AG04450 (cell line): ENCODE measurements around the gene AIFM3. TPM values are rescaled to one million over a fixed set of nuclear protein-coding genes. Genes with fewer than 3 reads are reported as not detected.

ENCODE experiments used
- CTCF ChIA-PET: fragments of 300-600, 350-600 bp; formaldehyde crosslinking; extraction: SDS; loops from one replicate; lab custom pipeline; 2022; ENCODE audit warnings: antibody characterized with exemption, inconsistent platforms; lab: Charles Lee
- POLR2A ChIA-PET: fragments of 350-600 bp; formaldehyde crosslinking; extraction: SDS; loops from one replicate; lab custom pipeline; 2021; ENCODE audit warnings: antibody characterized with exemption, inconsistent platforms; lab: Yijun Ruan, JAX
- DNase-seq: peaks from one replicate; pipeline ENCODE4 v3.0.0-alpha.2; 2011; ENCODE audit warnings: low read depth, low spot score
- H3K27ac ChIP-seq: one replicate; pipeline ENCODE4 v1.5.1; 2012; ENCODE audit warnings: low read depth, low read length, control low read depth
- H3K27me3 ChIP-seq: one replicate; pipeline ENCODE4 v1.6.0; 2012; ENCODE audit warnings: low read length; ENCODE audit not compliant: control insufficient read depth, insufficient read depth
- H3K4me3 ChIP-seq: 2 replicates; pipeline ENCODE4 v1.5.1; 2011; ENCODE audit warnings: mild to moderate bottlenecking, low read depth, low read length, control low read depth
- H3K9me3 ChIP-seq: 2 replicates; pipeline ENCODE4 v1.5.1; 2012; ENCODE audit warnings: low read length; ENCODE audit not compliant: control insufficient read depth, insufficient read depth
- CTCF ChIP-seq: IDR thresholded peaks from 2 replicates; pipeline ENCODE4 v1.5.1; 2011; ENCODE audit warnings: low read depth, low read length, control low read depth, inconsistent platforms
- polyA plus RNA-seq: library from polyadenylated mRNA; depleted of rRNA; stranded (reverse); fragments of >200 nt; gene quantifications from 2 replicates; pipeline ENCODE4 v1.2.3, GENCODE V29; 2011

AIFM3 gene
- polyA plus RNA-seq, 1 experiment: 0.15 TPM

DNA sequence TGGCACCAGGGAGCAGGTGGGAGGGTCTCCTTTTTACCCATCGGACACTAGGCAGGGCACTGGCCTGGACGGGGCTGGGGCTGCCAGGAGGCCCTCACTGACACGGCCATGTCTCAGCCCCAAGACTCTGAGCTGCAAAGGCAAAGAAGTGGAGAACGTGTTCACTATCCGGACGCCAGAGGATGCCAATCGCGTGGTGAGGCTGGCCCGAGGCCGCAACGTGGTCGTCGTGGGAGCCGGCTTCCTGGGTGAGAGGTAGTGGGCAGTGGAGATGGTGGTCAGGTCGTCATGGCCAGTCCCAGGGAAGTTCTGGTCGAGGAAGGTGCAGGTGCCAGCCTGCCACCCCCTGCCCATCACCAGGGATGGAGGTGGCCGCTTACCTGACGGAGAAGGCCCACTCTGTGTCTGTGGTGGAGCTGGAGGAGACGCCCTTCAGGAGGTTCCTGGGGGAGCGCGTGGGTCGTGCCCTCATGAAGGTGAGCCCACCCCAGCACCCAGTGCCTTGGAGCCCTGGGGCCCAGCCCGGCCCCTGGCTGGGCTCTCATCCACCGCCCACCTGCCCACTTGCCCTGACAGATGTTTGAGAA, 9.3 kb downstream of the AIFM3 start:
- ChIA-PET CTCF (no interaction called here), POLR2A (no interaction called here)
- H3K27ac ChIP-seq: no peak overlapping the region
- H3K27me3 ChIP-seq: peaks cover 2% of the 10 kb centered on the region
- no peak overlapping the region for H3K4me3 ChIP-seq
- H3K9me3 ChIP-seq: peaks cover 16% of the 10 kb centered on the region
- TF ChIP-seq CTCF: no peak
- no peak for DNase-seq

- no peaks in the 10 kb centered on the region for H3K27me3 ChIP-seq
- H3K27ac ChIP-seq: no peak overlapping the region
- no peak for DNase-seq
- peaks cover 16% of the 10 kb centered on the region for H3K9me3 ChIP-seq
- TF ChIP-seq CTCF: no peak
- H3K4me3 ChIP-seq: no peak overlapping the region
- ChIA-PET CTCF (interaction anchor here (0.5 kb wide), 1 partner anchor 15 kb away, joined by 3 read pairs; no protein-coding TSS in a partner anchor), POLR2A (no interaction called here)
These were observed 10.0 kb downstream of the AIFM3 start for GRCh38 chr22:20977019-20977418.

DNA sequence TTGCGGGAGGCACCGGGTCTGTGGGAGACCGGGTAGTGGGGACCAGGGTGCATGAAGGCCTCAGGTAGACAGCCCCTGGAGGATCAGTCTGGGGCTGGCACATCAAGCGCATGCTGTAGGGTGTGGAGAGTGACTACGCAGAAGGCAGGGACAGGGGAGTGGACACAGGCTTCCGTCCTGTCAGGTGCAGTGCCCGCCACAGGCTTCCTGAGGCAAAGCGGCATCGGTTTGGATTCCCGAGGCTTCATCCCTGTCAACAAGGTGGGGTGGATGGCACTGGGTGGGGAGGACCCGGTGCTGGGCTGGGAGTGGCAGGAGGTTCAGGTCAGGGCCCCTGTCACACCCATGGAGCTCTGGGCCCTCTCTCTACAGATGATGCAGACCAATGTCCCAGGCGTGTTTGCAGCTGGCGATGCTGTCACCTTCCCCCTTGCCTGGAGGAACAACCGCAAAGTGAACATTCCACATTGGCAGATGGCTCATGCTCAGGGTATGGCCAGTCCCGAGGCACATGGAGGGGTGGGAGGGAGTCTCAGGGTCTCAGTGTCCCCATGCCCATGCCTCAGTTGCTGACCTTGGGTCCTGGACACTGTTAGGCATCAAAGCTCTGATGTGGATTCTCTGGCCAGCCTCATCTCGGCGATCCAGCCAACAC, 10.6 kb downstream of the AIFM3 start:
- CTCF ChIA-PET: no interaction called here
- Histone ChIP-seq H3K9me3 (peaks cover 16% of the 10 kb centered on the region), H3K4me3 (no peak overlapping the region), H3K27me3 (no peaks in the 10 kb centered on the region), H3K27ac (no peak overlapping the region)
- POLR2A ChIA-PET: interaction anchor here (0.7 kb wide), 1 partner anchor 170 kb away, joined by 3 read pairs; no protein-coding TSS in a partner anchor
- no peak for DNase-seq
- no peak for TF ChIP-seq CTCF

GRCh38 chr22:20978419-20978818, 11.4 kb downstream of the AIFM3 start:
- Histone ChIP-seq H3K4me3 (no peak overlapping the region), H3K27ac (no peak overlapping the region), H3K27me3 (no peaks in the 10 kb centered on the region), H3K9me3 (peaks cover 16% of the 10 kb centered on the region)
- CTCF ChIA-PET: no interaction called here
- no peak for TF ChIP-seq CTCF
- DNase-seq: no peak
- POLR2A ChIA-PET: no interaction called here

DNA sequence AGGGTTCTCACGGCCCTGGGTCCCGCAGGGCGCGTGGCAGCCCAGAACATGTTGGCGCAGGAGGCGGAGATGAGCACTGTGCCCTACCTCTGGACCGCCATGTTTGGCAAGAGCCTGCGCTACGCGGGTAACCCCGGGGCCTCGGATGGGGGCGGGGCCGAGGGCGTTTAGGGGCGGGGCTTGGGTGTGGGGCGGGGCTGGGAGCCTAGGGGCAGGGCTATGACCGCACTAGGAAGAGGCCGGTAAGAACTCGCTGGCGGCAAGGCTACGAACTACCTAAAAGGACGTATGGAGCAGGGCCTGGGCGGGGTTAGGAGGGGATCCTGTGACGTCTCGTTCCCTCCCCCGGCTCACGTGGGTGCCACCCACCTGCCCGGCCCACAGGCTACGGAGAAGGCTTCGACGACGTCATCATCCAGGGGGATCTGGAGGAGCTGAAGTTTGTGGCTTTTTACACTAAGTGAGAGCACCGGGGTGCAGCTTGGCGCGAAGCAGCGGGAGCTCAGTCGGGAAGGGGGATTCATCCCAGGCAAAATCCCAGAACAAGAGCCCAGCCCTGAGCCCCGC, 12.3 kb downstream of the AIFM3 start:
- peak overlapping the region; percentile 29 for H3K4me3 ChIP-seq
- peak; percentile 30 for DNase-seq
- CTCF ChIA-PET: interaction anchor here (1.3 kb wide), 1 partner anchor 94 kb away, joined by 8 read pairs; no protein-coding TSS in a partner anchor
- H3K9me3 ChIP-seq: peaks cover 16% of the 10 kb centered on the region
- no peak overlapping the region for H3K27ac ChIP-seq
- POLR2A ChIA-PET: interaction anchor here (0.8 to 1.0 kb wide), 2 partner anchors 17 to 20 kb away, joined by 3 to 4 read pairs; no protein-coding TSS in a partner anchor
- no peak for TF ChIP-seq CTCF
- H3K27me3 ChIP-seq: no peaks in the 10 kb centered on the region
